Motor neuron (in vitro differentiated cells): ENCODE measurements around the gene WNT7B. TPM values are rescaled to one million over a fixed set of nuclear protein-coding genes. Genes with fewer than 3 reads are reported as not detected.

Experiments
- ATAC-seq, 8 experiments: fragments of 200-7000 bp; cut with Tn5 transposase; replicated peaks in 6 of 8; 2 replicates each; pipeline ENCODE4 v1.8.0; 2021; ENCODE audit warnings: mild to moderate bottlenecking in 8 of 8, moderate library complexity in 8 of 8
- H3K27ac ChIP-seq, 2 donors: fragments of 250-450 bp; sonication (Bioruptor Pico); 2 replicates each; pipeline ENCODE4 v1.9.0; 2021; ENCODE audit warnings: antibody characterized with exemption in 2 of 2, mild to moderate bottlenecking in 2 of 2, moderate library complexity in 1 of 2
- H3K4me1 ChIP-seq, 2 donors: fragments of 250-450 bp; sonication (Bioruptor Pico); replicated peaks in 1 of 2; 2 replicates each; pipeline ENCODE4 v1.6.1; 2021; ENCODE audit warnings: antibody characterized with exemption in 2 of 2, mild to moderate bottlenecking in 2 of 2, moderate library complexity in 1 of 2
- H3K4me3 ChIP-seq, 5 donors: fragments of 250-450 bp; sonication (Bioruptor Pico); 2 replicates each; pipeline ENCODE4 v1.9.0; 2021; ENCODE audit warnings: antibody characterized with exemption in 5 of 5, mild to moderate bottlenecking in 5 of 5, moderate library complexity in 4 of 5
- WGBS, 10 experiments: fragments of 450-650 bp; shearing (Covaris generic); methylation state at CpG; one replicate each; pipeline ENCODE4 v1.0.0; 2022; 5-methylcytosine and 5-hydroxymethylcytosine counted together
- in situ Hi-C, 9 experiments: fragments of 400-800 bp; cut with MboI; loops; one replicate each; pipeline ENCODE4 v1.15.0; 2021; ENCODE audit warnings: low sequenced_read_pairs in 9 of 9, low pct_unique_long_range_greater_than_20kb in 2 of 9; ENCODE audit not compliant: unreplicated experiment in 9 of 9
- total RNA-seq, 8 experiments: library from RNA; unstranded; fragments of 300-600 nt; gene quantifications; 2 replicates each; pipeline versions ENCODE4 v1.2.3 to v1.2.4, GENCODE V29; 2022

Gene WNT7B
- total RNA-seq, 8 experiments from 2014 or later, result 0.14 to 1.2 (median 0.32) TPM

DNA sequence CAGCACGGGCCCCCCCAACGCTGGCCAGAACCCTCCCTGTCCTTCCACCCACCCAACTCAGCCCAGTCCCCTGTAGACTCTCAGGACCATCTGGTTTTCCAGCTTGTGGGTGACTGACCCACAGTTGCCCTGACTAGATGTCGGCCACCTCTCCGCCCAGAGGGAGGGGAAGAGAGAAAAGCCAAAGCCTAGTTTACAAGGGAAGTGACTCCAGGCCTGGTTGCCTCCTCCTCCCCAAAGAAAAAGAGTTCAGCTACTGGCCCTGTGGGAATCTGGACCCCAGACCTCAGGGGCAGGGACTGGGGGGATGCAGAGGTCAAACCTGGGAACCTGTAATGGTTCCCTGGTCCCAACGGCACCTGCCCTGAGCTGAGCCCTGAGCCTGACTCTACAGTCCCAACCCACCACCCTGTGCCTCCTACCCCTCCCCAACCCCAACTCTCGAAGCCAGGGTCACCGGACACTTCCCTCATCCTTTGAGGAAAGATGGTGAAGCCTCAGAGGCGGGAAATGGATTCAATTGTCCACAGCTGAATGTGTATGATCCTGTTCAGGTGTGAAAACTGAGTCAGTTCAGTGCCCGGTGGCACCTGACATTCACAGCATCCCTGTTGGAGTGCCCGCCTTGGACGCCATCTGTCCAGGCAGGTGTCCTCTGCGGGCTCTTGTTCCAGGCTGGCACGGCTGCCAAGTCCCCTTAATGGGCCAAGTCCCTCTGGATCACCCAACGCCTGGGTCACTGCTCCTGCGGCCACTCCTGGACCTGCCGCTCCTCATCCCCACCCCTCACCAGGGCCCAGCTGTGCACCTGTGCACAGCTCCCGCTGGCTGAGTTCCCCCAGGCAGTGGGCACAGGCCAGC, 21.0 kb upstream of the WNT7B start:
- Histone ChIP-seq H3K27ac (no peak overlapping the region), H3K4me1 (peaks cover 0 to 9% of the 10 kb centered on the region in 2 donors), H3K4me3 (no peak overlapping the region)
- 81 to 100% methylated on average over 1 to 3 of the region's 17 CpGs; no CpG with 5 or more reads in 8 of the 10 experiments for WGBS, 10 experiments
- peak in 4 of 8 experiments; percentile 13 to 42 (median 16) for ATAC-seq
- in situ Hi-C loops, result loop anchor here in 1 of 9 experiments (10.0 kb wide), 1 partner anchor 117 kb away; no protein-coding TSS in a partner anchor

- in situ Hi-C loops, result loop anchor here in 1 of 9 experiments (10.0 kb wide), 1 partner anchor 118 kb away; no protein-coding TSS in a partner anchor
- 25 to 80% (median 68%) methylated on average over 1 to 2 of the region's 16 CpGs; no CpG with 5 or more reads in 6 of the 10 experiments for WGBS, 10 experiments
- Histone ChIP-seq H3K4me3 (no peak overlapping the region), H3K4me1 (peaks cover 0 to 9% of the 10 kb centered on the region in 2 donors), H3K27ac (no peak overlapping the region)
- peak; percentile 52 to 73 (median 66) for ATAC-seq
These were observed 20.3 kb upstream of the WNT7B start for GRCh38 chr22:45997077-45997776.

DNA sequence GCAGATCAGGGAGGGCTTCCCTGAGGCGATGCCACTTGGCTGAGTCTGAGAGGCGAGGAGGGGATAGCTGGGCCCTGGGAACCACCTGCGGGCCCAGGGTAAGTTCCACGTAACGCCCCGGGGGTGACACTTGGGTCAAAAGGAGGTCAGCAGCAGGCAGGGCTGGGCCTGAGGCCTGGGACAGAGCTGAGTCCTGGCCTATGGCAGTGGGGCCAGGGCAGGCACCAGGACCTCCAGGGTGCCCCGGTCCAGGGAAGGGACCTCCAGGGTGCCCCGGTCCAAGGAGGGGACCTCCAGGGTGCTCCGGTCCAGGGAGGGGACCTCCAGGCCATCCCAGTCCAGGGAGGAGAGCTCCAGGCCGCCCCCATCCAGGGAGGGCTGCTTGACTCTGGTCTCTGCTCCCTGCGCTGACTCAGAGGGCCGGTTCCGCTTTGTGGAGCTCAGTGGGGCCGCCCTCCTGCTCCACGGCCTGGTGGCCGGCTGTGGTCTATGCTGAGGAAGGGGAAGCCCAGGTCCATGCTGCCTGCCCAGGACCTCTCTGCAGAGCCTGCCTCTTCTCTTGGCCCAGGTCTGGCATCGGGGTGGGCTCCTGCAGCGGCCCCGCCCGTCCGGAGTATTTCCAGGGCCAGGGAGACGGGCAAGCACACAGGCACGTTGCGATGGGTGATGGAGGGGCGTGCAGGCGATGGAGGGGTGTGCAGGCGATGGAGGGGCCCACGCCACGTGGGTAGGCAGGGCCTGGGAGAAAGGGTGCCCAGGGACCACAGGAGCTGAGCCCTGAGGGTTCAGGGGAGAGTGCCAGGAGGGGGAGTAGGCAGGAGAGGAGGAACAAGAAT, 19.5 kb upstream of the WNT7B start:
- Histone ChIP-seq H3K4me1 (peaks cover 0 to 9% of the 10 kb centered on the region in 2 donors), H3K27ac (no peak overlapping the region), H3K4me3 (no peak overlapping the region)
- WGBS, 10 experiments, result 67 to 93% (median 92%) methylated on average over 1 to 6 of the region's 29 CpGs; no CpG with 5 or more reads in 7 of the 10 experiments
- peak in 2 of 8 experiments; percentile 77 to 81 for ATAC-seq
- in situ Hi-C loops, result loop anchor here in 1 of 9 experiments (10.0 kb wide), 1 partner anchor 118 kb away; no protein-coding TSS in a partner anchor

DNA sequence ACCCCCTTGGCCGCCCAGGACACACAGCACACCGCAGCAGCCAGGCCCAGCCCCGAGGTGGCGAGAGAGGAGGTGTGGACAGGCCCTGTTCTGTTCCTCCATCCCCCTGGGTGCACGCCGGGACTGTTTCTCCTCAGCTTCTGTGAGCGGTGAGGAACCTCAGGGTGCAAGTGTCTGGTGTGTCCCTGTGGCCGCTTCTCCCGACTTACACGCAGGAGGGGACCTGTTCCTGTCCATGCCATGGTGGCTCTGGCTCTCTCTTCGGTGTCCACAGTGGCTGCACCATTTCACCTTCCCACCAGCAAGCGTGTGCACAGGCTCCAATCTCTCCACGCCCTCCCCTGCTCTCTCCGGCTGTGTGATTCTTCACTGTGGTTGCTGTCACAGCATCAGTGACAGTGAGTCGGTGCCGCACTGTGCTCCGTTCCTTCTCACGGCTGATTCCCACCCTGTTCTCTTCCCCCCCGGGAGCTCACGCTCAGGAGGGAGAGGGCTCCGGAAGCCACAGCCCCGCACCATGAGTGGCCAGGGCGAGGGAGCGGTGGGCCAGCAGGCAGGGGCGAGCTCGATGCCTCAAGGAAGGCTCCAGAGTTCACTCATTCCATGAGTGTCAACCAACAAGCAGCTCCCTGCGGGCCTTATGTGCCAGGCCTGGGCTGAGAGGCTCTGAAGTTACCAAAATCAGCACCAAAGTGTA, 18.6 kb upstream of the WNT7B start:
- ATAC-seq, result no peak
- H3K4me1 ChIP-seq, result peaks cover 0 to 9% of the 10 kb centered on the region in 2 donors
- H3K4me3 ChIP-seq, result no peak overlapping the region
- 67 to 95% (median 87%) methylated on average over 3 to 20 of the region's 27 CpGs; no CpG with 5 or more reads in 5 of the 10 experiments for WGBS, 10 experiments
- H3K27ac ChIP-seq, result no peak overlapping the region
- in situ Hi-C loops, result loop anchor here in 1 of 9 experiments (10.0 kb wide), 1 partner anchor 119 kb away; no protein-coding TSS in a partner anchor

GRCh38 chr22:45994491-45995404, 17.8 kb upstream of the WNT7B start:
- 0 to 100% (median 61%) methylated on average over 1 to 8 of the region's 27 CpGs; no CpG with 5 or more reads in 6 of the 10 experiments for WGBS, 10 experiments
- peak; percentile 16 to 90 (median 61) for ATAC-seq
- Histone ChIP-seq H3K27ac (no peak overlapping the region), H3K4me3 (no peak overlapping the region), H3K4me1 (peaks cover 0 to 9% of the 10 kb centered on the region in 2 donors)
- in situ Hi-C loops, result loop anchor here in 1 of 9 experiments (10.0 kb wide), 1 partner anchor 120 kb away; no protein-coding TSS in a partner anchor

GRCh38 chr22:45993841-45994240, 16.9 kb upstream of the WNT7B start:
- WGBS, 10 experiments, result 82 to 100% (median 90%) methylated on average over 1 to 2 of the region's 2 CpGs; no CpG with 5 or more reads in 5 of the 10 experiments
- in situ Hi-C loops, result loop anchor here in 1 of 9 experiments (10.0 kb wide), 1 partner anchor 121 kb away; no protein-coding TSS in a partner anchor
- no peak for ATAC-seq

DNA sequence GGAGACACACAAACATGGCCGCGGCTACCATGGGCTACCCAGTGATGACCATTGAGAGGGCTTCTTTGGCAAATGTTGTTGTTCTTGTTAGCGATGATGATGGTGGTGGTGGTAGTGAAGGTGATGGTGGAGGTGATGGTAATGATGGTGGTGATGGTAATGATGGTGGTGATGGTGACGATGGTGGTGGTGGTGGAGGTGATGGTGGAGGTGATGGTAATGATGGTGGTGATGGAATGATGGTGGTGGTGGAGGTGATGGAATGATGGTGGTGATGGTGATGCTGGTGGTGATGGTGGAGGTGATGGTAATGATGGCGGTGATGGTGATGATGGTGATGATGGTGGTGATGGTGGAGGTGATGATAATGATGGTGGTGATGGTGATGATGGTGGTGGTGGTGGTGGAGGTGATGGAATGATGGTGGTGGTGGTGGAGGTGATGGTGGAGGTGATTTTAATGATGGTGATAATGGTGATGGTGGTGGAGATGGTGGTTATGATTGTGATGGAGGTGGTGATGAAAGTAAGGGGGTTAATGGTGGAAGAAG, 16.3 kb upstream of the WNT7B start:
- no peak for ATAC-seq
- H3K4me1 ChIP-seq, result peaks cover 0 to 9% of the 10 kb centered on the region in 2 donors
- H3K4me3 ChIP-seq, result no peak overlapping the region
- no peak overlapping the region for H3K27ac ChIP-seq
- 60 to 100% (median 81%) methylated on average over 1 to 4 of the region's 5 CpGs; no CpG with 5 or more reads in 2 of the 10 experiments for WGBS, 10 experiments
- in situ Hi-C loops, result loop anchor here in 1 of 9 experiments (10.0 kb wide), 1 partner anchor 122 kb away; no protein-coding TSS in a partner anchor

More at GRCh38 chr22:45993841-45994240, 16.9 kb upstream of the WNT7B start:
- H3K4me3 ChIP-seq, result no peak overlapping the region
- peaks cover 0 to 9% of the 10 kb centered on the region in 2 donors for H3K4me1 ChIP-seq
- no peak overlapping the region for H3K27ac ChIP-seq

DNA sequence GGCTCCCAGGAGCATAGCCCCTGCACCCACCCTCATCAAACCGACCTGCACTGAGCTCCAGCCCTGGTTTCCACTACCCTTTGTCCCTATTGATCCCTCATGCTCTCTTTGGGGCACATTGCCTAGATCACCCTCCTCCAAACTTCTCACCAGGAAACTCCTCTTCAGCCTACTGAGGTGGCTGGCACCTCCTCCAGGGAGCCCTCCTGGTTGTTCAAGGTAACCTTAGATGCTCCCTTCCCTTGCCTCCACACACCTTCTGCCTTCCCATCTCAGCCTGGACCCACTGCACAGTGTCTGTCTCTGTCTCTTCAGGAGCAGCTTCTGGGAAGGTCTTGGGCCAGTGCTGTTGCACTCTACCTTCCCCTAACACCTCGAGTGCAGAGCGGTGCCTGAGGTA, 15.8 kb upstream of the WNT7B start:
- Histone ChIP-seq H3K4me1 (peaks cover 0 to 8% of the 10 kb centered on the region in 2 donors), H3K4me3 (no peak overlapping the region), H3K27ac (no peak overlapping the region)
- no peak for ATAC-seq
- WGBS, 10 experiments, result 40 to 100% (median 76%) methylated on average over 1 to 2 of the region's 3 CpGs; no CpG with 5 or more reads in 4 of the 10 experiments
- in situ Hi-C loops, result loop anchor here in 1 of 9 experiments (10.0 kb wide), 1 partner anchor 122 kb away; no protein-coding TSS in a partner anchor

GRCh38 chr22:45991098-45991497, 14.1 kb upstream of the WNT7B start:
- no peak overlapping the region for H3K4me3 ChIP-seq
- H3K27ac ChIP-seq, result no peak overlapping the region
- in situ Hi-C loops, result loop anchor here in 1 of 9 experiments (10.0 kb wide), 1 partner anchor 124 kb away; no protein-coding TSS in a partner anchor
- H3K4me1 ChIP-seq, result no peaks in the 10 kb centered on the region
- ATAC-seq, result no peak
- 41 to 92% (median 63%) methylated on average over 2 to 7 of the region's 7 CpGs; no CpG with 5 or more reads in 4 of the 10 experiments for WGBS, 10 experiments

GRCh38 chr22:45987136-45987861, 10.3 kb upstream of the WNT7B start:
- H3K4me1 ChIP-seq, result no peaks in the 10 kb centered on the region
- ATAC-seq, result peak in 4 of 8 experiments; percentile 21 to 64 (median 38)
- H3K27ac ChIP-seq, result no peak overlapping the region
- H3K4me3 ChIP-seq, result no peak overlapping the region
- WGBS, 10 experiments, result 0 to 100% (median 60%) methylated on average over 1 of the region's 7 CpGs; no CpG with 5 or more reads in 4 of the 10 experiments
- in situ Hi-C loops, result loop anchor here in 4 of 9 experiments (10.0 kb wide), 1 partner anchor 412 kb away; no protein-coding TSS in a partner anchor
